NB4 (cell line): Measurements from ENCODE around the gene SUGP1.
A peak's percentile ranks its signal among the peaks of the same experiment; 100 is the strongest.
"Not testable (repeated sequence)": the region's sequence is repeated elsewhere in the genome, so short reads cannot be mapped to it uniquely, and the experiment has no call there.

Experiments used
- DNase-seq: peaks from one replicate; pipeline ENCODE4 v3.0.0; 2010; ENCODE audit warnings: low read depth
- H3K4me3 ChIP-seq: one replicate; pipeline ENCODE4 v1.5.1; 2011; ENCODE audit warnings: mild to moderate bottlenecking, low read depth, low read length, moderate library complexity
- CTCF ChIP-seq: IDR thresholded peaks from one replicate; pipeline ENCODE4 v1.5.1; 2012; ENCODE audit warnings: low read depth, low read length
- MAX ChIP-seq: IDR thresholded peaks from 2 replicates; pipeline ENCODE4 v1.6.1; 2011; ENCODE audit warnings: low read depth, low read length
- MYC ChIP-seq: IDR thresholded peaks from 2 replicates; pipeline ENCODE4 v1.6.1; 2011; ENCODE audit warnings: low read depth, low read length
- POLR2A ChIP-seq: IDR thresholded peaks from 2 replicates; pipeline ENCODE4 v1.6.1; 2011; ENCODE audit warnings: mild to moderate bottlenecking; ENCODE audit not compliant: insufficient read length; ENCODE audit errors: extremely low read depth

SUGP1 gene

GRCh38 chr19:19258589-19259338 is 61.5 kb downstream of the SUGP1 start:
- H3K4me3 ChIP-seq, result no peak overlapping the region
- TF ChIP-seq MAX, result no peak
- no peak for TF ChIP-seq MYC
- TF ChIP-seq CTCF, result no peak
- no peak for TF ChIP-seq POLR2A
- no peak for DNase-seq

- no peak for DNase-seq
- no peak overlapping the region for H3K4me3 ChIP-seq
- no peak for TF ChIP-seq CTCF
- TF ChIP-seq POLR2A, result no peak
- no peak for TF ChIP-seq MYC
- no peak for TF ChIP-seq MAX
Measured at GRCh38 chr19:19257836-19258588, 62.3 kb downstream of the SUGP1 start.

- no peak for DNase-seq
- TF ChIP-seq MAX (no peak), POLR2A (no peak), MYC (no peak), CTCF (no peak)
- H3K4me3 ChIP-seq, result no peak overlapping the region
Measured at GRCh38 chr19:19257137-19257536, 63.2 kb downstream of the SUGP1 start.

- DNase-seq, result peak; percentile 79
- H3K4me3 ChIP-seq, result no peak overlapping the region
- TF ChIP-seq MAX (peak; percentile 83), MYC (peak; percentile 80), POLR2A (no peak)
Measured at GRCh38 chr19:19256072-19256969, 64.0 kb downstream of the SUGP1 start.

GRCh38 chr19:19253409-19253808 is 66.9 kb downstream of the SUGP1 start:
- H3K4me3 ChIP-seq, DNase-seq: not testable (repeated sequence)

- no peak for TF ChIP-seq MAX
- no peak for TF ChIP-seq POLR2A
- TF ChIP-seq CTCF, result no peak
- no peak for TF ChIP-seq MYC
- H3K4me3 ChIP-seq, result no peak overlapping the region
- no peak for DNase-seq
Measured at GRCh38 chr19:19250196-19250801, 70.0 kb downstream of the SUGP1 start.
